Articular chondrocyte of knee joint (primary cell): ENCODE measurements around the gene HHIPL2. TPM values are rescaled to one million over a fixed set of nuclear protein-coding genes. Genes with fewer than 3 reads are reported as not detected.

Source experiments
- small RNA-seq: library from RNA; depleted of rRNA; stranded (forward); fragments of <200 nt; gene quantifications from one replicate; pipeline ENCODE3, GENCODE V24; 2012
- total RNA-seq: library from RNA; depleted of rRNA; stranded (reverse); fragments of >200 nt; gene quantifications from 2 replicates; pipeline ENCODE4 v1.2.3, GENCODE V29; 2012

HHIPL2 gene
- 14.1 and 17.5 TPM in 2 replicates for total RNA-seq

DNA sequence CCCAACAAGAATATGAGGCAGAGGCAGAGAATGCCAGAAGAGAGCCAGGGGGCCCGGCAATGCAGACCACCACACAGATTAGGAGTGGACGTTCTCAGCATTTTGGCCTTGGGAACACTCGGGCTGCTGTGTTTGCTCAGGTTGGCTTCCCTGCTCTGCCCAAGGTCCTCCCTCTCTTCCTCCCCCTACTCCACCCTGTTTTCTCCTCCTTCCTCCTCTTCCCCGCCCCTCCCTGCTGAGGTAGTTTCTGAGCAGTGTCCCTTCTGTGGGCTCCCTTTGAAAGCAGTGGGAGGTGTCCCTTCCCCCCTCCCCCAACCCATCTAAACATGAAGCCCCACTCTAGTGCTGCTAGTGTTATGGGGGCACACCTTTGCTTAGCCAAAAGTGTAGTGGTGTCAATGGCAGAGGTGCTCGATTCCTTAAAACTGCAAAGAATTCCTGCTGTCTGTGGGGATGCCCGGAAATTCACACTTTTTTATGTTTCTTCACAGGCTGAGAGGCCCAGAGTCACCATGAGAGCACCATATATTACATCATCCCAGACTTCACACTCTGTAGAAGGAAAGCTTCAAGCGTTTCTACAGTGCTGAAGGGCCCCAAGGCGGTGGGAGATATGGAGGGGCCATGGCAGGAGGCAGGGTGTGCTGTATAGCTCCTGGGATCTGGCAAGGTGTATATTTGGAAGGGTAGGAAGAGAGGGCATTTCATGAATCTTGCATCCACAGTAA lies at the start of gene HHIPL2:
Gene HHIPL2 (minus strand): TSS at position 161 of the 728 bp plus-strand sequence. CDS start 60 bp downstream, at position 101.

DNA sequence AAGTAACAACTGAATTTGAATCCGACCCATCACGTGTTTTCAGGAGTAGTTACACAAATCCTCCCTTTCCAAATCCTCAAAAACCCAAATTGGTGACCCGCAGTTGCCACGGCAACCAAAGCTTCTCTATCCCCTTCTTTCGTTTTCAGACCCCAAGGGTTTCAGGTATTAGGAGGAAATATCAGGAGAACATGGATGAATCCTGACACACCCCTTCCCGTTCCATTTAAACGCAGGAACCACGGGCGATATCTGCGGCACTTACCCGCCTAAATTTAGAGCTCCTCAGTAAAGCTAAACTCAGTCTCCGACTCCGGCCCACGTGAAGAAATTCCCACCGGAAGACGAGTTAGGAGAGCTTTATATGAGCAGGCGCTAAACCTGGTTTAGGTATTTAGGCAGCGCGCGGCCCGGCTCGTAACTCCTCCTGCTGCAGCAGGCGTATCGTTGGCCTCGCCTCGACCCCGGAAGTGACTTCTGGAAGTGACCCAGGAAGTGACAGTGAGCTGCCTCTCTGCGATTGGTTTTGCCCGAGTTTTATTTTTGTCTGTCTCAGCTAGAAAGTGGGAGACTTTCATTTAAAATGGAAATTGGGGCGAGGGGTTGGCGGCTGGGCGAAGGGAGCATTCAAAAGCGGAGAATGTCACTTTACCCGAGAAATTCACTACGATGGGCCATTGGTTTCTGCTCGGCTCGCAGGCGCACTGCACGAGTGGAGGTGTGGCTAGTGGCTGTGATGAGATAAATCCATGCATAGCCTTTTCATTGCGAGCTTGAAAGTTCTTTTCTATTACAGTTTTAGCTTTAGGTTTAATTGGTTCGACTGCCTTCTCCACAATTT lies 41.8 kb upstream of the HHIPL2 start, which contains the start of gene TAF1A:
Gene TAF1A (minus strand): TSS at position 472 of the 841 bp plus-strand sequence.

Small RNAs within 50 kb of the gene (small RNA-seq; reads per million reads assigned to genes)
- not detected for gene RNU6-791P

Other genes starting within 250 kb of the HHIPL2 start
- gene TAF1A, start 41.8 kb upstream of the HHIPL2 start, total RNA-seq, result 13.5 and 15.5 TPM in 2 replicates
- 65.8 and 86.4 TPM in 2 replicates for gene MIA3, start 70.0 kb upstream of the HHIPL2 start, total RNA-seq
- gene AIDA, start 164.4 kb upstream of the HHIPL2 start, total RNA-seq, result 74.0 and 74.6 TPM in 2 replicates
- gene BROX, start 164.5 kb upstream of the HHIPL2 start, total RNA-seq, result 93.4 and 118 TPM in 2 replicates
- gene FAM177B, start 189.1 kb upstream of the HHIPL2 start, total RNA-seq, result not detected in 2 replicates